ENCODE results near the gene FTSJ1.
A peak's percentile ranks its signal among the peaks of the same experiment; 100 is the strongest.

FTSJ1 gene

DNA sequence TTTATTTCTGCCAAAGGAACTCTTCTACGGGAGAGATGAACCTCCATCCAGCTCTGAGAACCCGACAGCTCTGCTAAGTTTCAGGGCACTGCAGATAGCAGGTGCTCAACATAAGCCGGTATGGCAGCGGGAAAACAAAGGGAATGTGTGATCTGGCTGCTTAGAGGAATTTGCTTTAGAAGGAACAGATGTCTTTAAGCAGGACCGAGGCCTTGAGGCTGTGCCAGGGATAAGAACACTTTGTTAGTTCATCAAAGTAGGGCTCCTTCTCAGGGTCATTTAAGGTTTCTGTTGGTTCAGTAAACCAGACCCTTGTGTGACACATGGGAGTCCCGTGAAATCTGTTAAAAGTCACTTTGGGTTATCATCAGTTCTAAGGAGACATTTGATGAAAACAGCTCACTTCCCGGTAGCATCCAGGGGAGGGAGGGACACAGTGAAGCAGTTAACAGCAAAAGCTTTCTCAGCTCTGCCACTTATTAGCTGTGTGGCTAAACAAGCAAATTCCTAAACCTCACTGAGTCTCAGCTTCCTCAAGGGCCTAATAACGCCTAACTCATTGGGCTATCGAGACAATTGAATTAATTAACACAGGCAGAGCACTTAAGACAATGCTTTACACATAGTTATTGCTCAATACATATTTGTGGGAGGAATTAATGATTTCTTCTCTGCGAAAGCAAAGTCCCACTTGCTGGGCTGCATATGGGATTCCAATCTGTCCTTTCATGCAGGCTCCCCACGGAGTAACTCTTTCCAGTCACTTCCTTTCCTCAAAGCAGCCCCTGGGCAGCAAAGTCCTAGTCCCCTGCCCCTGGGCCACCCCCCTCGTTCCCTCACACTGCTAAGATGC is 2.9 kb upstream of the FTSJ1 start:
- Histone ChIP-seq H2BK5ac (ENCODE audit: low read depth, low read length, poor library complexity, severe bottlenecking) (no peak overlapping the region), H3K4ac (ENCODE audit: low read depth in 1 of 2, low read length in 2 of 2) (no peak overlapping the region), H3K27ac (ENCODE audit: low read length, poor library complexity, severe bottlenecking) (peak overlapping the region; percentile 54), H3K9ac (ENCODE audit: low read length) (no peak overlapping the region), H2BK15ac (ENCODE audit: low read depth, poor library complexity, severe bottlenecking) (no peak overlapping the region), H4K91ac (ENCODE audit: low read length) (no peak overlapping the region), H3K18ac (ENCODE audit: low read depth in 1 of 2, low read length in 2 of 2) (peak overlapping the region; percentile 40 to 54), H2AK5ac (ENCODE audit: low read length, severe bottlenecking) (no peak overlapping the region), H2BK12ac (ENCODE audit: low read length in 2 of 2) (peak overlapping the region in 1 of 2 experiments; percentile 39), H3K23ac (ENCODE audit: low read length in 2 of 2) (no peak overlapping the region), H4K8ac (ENCODE audit: low read length) (no peak overlapping the region), H3K14ac (ENCODE audit: low read length in 2 of 2) (no peak overlapping the region), H3K4me1 (ENCODE audit: control insufficient read depth, insufficient read depth, low read depth, low read length) (peaks cover 19% of the 10 kb centered on the region), H3K36me3 (ENCODE audit: control insufficient read depth in 1 of 2, insufficient read depth in 2 of 2, low read depth in 1 of 2, low read length in 2 of 2) (peaks cover 0 to 4% of the 10 kb centered on the region in 2 experiments), H2AFZ (ENCODE audit: low read depth, low read length) (peak overlapping the region; percentile 42), H2BK120ac (ENCODE audit: low read depth, low read length) (peak overlapping the region; percentile 34), H3K4me2 (ENCODE audit: low read length, poor library complexity, severe bottlenecking) (no peak overlapping the region), H3K4me3 (ENCODE audit: insufficient read depth in 1 of 2, low read depth in 1 of 2, low read length in 2 of 2) (no peak overlapping the region), H3K27me3 (ENCODE audit: control insufficient read depth in 1 of 2, insufficient read depth in 1 of 2, low read length in 2 of 2) (peaks cover 0 to 13% of the 10 kb centered on the region in 2 experiments), H3K9me3 (ENCODE audit: control insufficient read depth, low read length) (no peaks in the 10 kb centered on the region), H3K79me1 (replicated peaks; ENCODE audit: low read length, poor library complexity, severe bottlenecking) (no peaks in the 10 kb centered on the region)
- 31% methylated on average over 10 of the region's 12 CpGs for WGBS
- no peak for DNase-seq

DNA sequence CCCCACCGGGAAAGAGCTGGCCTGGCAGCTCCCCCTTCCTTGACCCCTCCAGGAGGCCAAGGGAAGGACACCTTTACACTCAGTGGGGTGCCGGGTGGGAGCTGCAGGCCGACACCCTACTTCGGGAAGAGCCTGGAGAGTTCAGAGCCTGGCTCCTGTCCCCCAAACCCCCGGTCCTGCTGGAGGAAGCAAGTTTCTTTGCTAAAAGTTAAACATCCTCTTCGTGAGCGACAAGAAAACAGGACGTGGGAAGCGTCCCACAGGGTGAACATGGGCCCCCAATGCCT is 2.4 kb upstream of the FTSJ1 start:
- WGBS: 45% methylated on average over 9 of the region's 9 CpGs

DNA sequence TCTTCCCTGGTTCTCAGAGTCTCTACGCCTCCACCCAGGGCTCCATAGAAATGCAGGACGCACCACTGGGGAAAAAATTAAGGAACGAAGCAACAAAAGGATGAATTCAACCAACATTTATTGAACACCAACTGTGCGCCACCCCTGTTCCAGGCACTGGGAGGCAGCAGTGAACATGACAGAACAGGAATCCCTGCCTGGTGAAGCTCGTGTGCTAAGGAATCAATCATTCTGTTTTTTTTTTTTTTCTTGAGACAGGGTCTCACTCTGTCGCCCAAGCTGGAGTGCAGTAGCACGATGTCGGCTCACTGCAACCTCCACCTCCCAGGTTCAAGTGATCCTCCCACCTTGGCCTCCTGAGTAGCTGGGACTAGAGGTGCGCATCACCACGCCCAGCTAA is 1.9 kb upstream of the FTSJ1 start:
- H4K91ac ChIP-seq (ENCODE audit: low read length): no peak overlapping the region
- H3K36me3 ChIP-seq (ENCODE audit: control insufficient read depth in 1 of 2, insufficient read depth in 2 of 2, low read depth in 1 of 2, low read length in 2 of 2): peaks cover 7 to 8% of the 10 kb centered on the region in 2 experiments
- no peaks in the 10 kb centered on the region for H3K79me1 ChIP-seq (replicated peaks; ENCODE audit: low read length, poor library complexity, severe bottlenecking)
- no peak overlapping the region for H2BK5ac ChIP-seq (ENCODE audit: low read depth, low read length, poor library complexity, severe bottlenecking)
- no peak overlapping the region for H3K4me2 ChIP-seq (ENCODE audit: low read length, poor library complexity, severe bottlenecking)
- H3K4me1 ChIP-seq (ENCODE audit: control insufficient read depth, insufficient read depth, low read depth, low read length): peaks cover 24% of the 10 kb centered on the region
- no peak overlapping the region for H3K14ac ChIP-seq (ENCODE audit: low read length in 2 of 2)
- H3K9me3 ChIP-seq (ENCODE audit: control insufficient read depth, low read length): no peaks in the 10 kb centered on the region
- DNase-seq: peak; percentile 38
- H3K4me3 ChIP-seq (ENCODE audit: insufficient read depth in 1 of 2, low read depth in 1 of 2, low read length in 2 of 2): no peak overlapping the region
- no peak overlapping the region for H2BK120ac ChIP-seq (ENCODE audit: low read depth, low read length)
- no peak overlapping the region for H2BK15ac ChIP-seq (ENCODE audit: low read depth, poor library complexity, severe bottlenecking)
- H2AFZ ChIP-seq (ENCODE audit: low read depth, low read length): no peak overlapping the region
- 64% methylated on average over 10 of the region's 10 CpGs for WGBS
- peak overlapping the region in 1 of 2 experiments; percentile 28 for H3K4ac ChIP-seq (ENCODE audit: low read depth in 1 of 2, low read length in 2 of 2)
- peaks cover 0 to 13% of the 10 kb centered on the region in 2 experiments for H3K27me3 ChIP-seq (ENCODE audit: control insufficient read depth in 1 of 2, insufficient read depth in 1 of 2, low read length in 2 of 2)
- H3K9ac ChIP-seq (ENCODE audit: low read length): peak overlapping the region; percentile 13
- no peak overlapping the region for H2BK12ac ChIP-seq (ENCODE audit: low read length in 2 of 2)
- H3K27ac ChIP-seq (ENCODE audit: low read length, poor library complexity, severe bottlenecking): no peak overlapping the region
- no peak overlapping the region for H3K23ac ChIP-seq (ENCODE audit: low read length in 2 of 2)
- no peak overlapping the region for H4K8ac ChIP-seq (ENCODE audit: low read length)
- no peak overlapping the region for H3K18ac ChIP-seq (ENCODE audit: low read depth in 1 of 2, low read length in 2 of 2)
- no peak overlapping the region for H2AK5ac ChIP-seq (ENCODE audit: low read length, severe bottlenecking)

More for the DNA sequence above, 2.4 kb upstream of the FTSJ1 start:
- H3K79me1 ChIP-seq (replicated peaks; ENCODE audit: low read length, poor library complexity, severe bottlenecking): no peaks in the 10 kb centered on the region
- H3K27ac ChIP-seq (ENCODE audit: low read length, poor library complexity, severe bottlenecking): peak overlapping the region; percentile 54
- H3K18ac ChIP-seq (ENCODE audit: low read depth in 1 of 2, low read length in 2 of 2): peak overlapping the region; percentile 40 to 59
- no peak overlapping the region for H2BK12ac ChIP-seq (ENCODE audit: low read length in 2 of 2)
- H2AK5ac ChIP-seq (ENCODE audit: low read length, severe bottlenecking): peak overlapping the region; percentile 51
- H3K9me3 ChIP-seq (ENCODE audit: control insufficient read depth, low read length): no peaks in the 10 kb centered on the region
- no peak overlapping the region for H2BK120ac ChIP-seq (ENCODE audit: low read depth, low read length)
- H3K4ac ChIP-seq (ENCODE audit: low read depth in 1 of 2, low read length in 2 of 2): peak overlapping the region in 1 of 2 experiments; percentile 28
- H3K36me3 ChIP-seq (ENCODE audit: control insufficient read depth in 1 of 2, insufficient read depth in 2 of 2, low read depth in 1 of 2, low read length in 2 of 2): peaks cover 2 to 8% of the 10 kb centered on the region in 2 experiments
- no peak overlapping the region for H3K4me3 ChIP-seq (ENCODE audit: insufficient read depth in 1 of 2, low read depth in 1 of 2, low read length in 2 of 2)
- peak overlapping the region; percentile 7 for H4K8ac ChIP-seq (ENCODE audit: low read length)
- DNase-seq: no peak
- no peak overlapping the region for H4K91ac ChIP-seq (ENCODE audit: low read length)
- peak overlapping the region; percentile 42 for H2AFZ ChIP-seq (ENCODE audit: low read depth, low read length)
- H3K27me3 ChIP-seq (ENCODE audit: control insufficient read depth in 1 of 2, insufficient read depth in 1 of 2, low read length in 2 of 2): peaks cover 0 to 13% of the 10 kb centered on the region in 2 experiments
- H2BK15ac ChIP-seq (ENCODE audit: low read depth, poor library complexity, severe bottlenecking): no peak overlapping the region
- H2BK5ac ChIP-seq (ENCODE audit: low read depth, low read length, poor library complexity, severe bottlenecking): no peak overlapping the region
- peak overlapping the region; percentile 13 for H3K9ac ChIP-seq (ENCODE audit: low read length)
- H3K23ac ChIP-seq (ENCODE audit: low read length in 2 of 2): no peak overlapping the region
- no peak overlapping the region for H3K4me2 ChIP-seq (ENCODE audit: low read length, poor library complexity, severe bottlenecking)
- H3K4me1 ChIP-seq (ENCODE audit: control insufficient read depth, insufficient read depth, low read depth, low read length): peaks cover 21% of the 10 kb centered on the region
- H3K14ac ChIP-seq (ENCODE audit: low read length in 2 of 2): no peak overlapping the region

DNA sequence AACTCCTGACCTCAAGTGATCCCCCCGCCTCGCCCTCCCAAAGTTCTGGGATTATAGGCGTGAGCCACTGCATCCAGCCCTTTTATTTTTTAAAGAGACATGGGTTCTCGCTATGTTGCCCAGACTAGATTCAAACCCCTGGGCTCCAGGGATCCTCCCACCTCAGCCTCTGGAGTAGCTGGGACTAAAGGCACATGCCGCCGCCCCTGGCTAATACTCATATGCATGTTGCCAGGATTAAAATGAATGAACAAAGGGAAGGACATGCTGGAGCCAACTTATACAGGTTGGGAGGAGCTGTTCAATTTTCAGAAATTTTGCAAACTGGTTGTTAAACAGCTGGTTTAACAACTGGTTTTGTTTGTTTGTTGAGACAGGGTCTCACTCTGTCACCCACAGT is 1.4 kb upstream of the FTSJ1 start:
- H2AK5ac ChIP-seq (ENCODE audit: low read length, severe bottlenecking): no peak overlapping the region
- no peaks in the 10 kb centered on the region for H3K79me1 ChIP-seq (replicated peaks; ENCODE audit: low read length, poor library complexity, severe bottlenecking)
- H3K27me3 ChIP-seq (ENCODE audit: control insufficient read depth in 1 of 2, insufficient read depth in 1 of 2, low read length in 2 of 2): peaks cover 0 to 10% of the 10 kb centered on the region in 2 experiments
- H3K14ac ChIP-seq (ENCODE audit: low read length in 2 of 2): no peak overlapping the region
- peaks cover 24% of the 10 kb centered on the region for H3K4me1 ChIP-seq (ENCODE audit: control insufficient read depth, insufficient read depth, low read depth, low read length)
- H3K9me3 ChIP-seq (ENCODE audit: control insufficient read depth, low read length): no peaks in the 10 kb centered on the region
- H3K4me3 ChIP-seq (ENCODE audit: insufficient read depth in 1 of 2, low read depth in 1 of 2, low read length in 2 of 2): peak overlapping the region in 1 of 2 experiments; percentile 45
- no peak overlapping the region for H2BK15ac ChIP-seq (ENCODE audit: low read depth, poor library complexity, severe bottlenecking)
- H3K23ac ChIP-seq (ENCODE audit: low read length in 2 of 2): no peak overlapping the region
- H3K9ac ChIP-seq (ENCODE audit: low read length): no peak overlapping the region
- H2AFZ ChIP-seq (ENCODE audit: low read depth, low read length): no peak overlapping the region
- H3K4ac ChIP-seq (ENCODE audit: low read depth in 1 of 2, low read length in 2 of 2): no peak overlapping the region
- no peak overlapping the region for H2BK12ac ChIP-seq (ENCODE audit: low read length in 2 of 2)
- no peak overlapping the region for H2BK120ac ChIP-seq (ENCODE audit: low read depth, low read length)
- peaks cover 8 to 10% of the 10 kb centered on the region in 2 experiments for H3K36me3 ChIP-seq (ENCODE audit: control insufficient read depth in 1 of 2, insufficient read depth in 2 of 2, low read depth in 1 of 2, low read length in 2 of 2)
- H2BK5ac ChIP-seq (ENCODE audit: low read depth, low read length, poor library complexity, severe bottlenecking): no peak overlapping the region
- no peak overlapping the region for H4K91ac ChIP-seq (ENCODE audit: low read length)
- H3K18ac ChIP-seq (ENCODE audit: low read depth in 1 of 2, low read length in 2 of 2): no peak overlapping the region
- WGBS: 85% methylated on average over 6 of the region's 6 CpGs
- no peak overlapping the region for H4K8ac ChIP-seq (ENCODE audit: low read length)
- H3K4me2 ChIP-seq (ENCODE audit: low read length, poor library complexity, severe bottlenecking): no peak overlapping the region
- no peak overlapping the region for H3K27ac ChIP-seq (ENCODE audit: low read length, poor library complexity, severe bottlenecking)
- no peak for DNase-seq

All from mesenchymal stem cell (in vitro differentiated cells and primary cell).